GM21825 (cell line): ENCODE results near the gene SDS.

ENCODE experiments used
- ATAC-seq: cut with Tn5 transposase; IDR thresholded peaks from one replicate; pipeline ENCODE4 v1.9.1; 2021; ENCODE audit warnings: mild to moderate bottlenecking, moderate library complexity; ENCODE audit not compliant: unreplicated experiment

The SDS gene, protein sequence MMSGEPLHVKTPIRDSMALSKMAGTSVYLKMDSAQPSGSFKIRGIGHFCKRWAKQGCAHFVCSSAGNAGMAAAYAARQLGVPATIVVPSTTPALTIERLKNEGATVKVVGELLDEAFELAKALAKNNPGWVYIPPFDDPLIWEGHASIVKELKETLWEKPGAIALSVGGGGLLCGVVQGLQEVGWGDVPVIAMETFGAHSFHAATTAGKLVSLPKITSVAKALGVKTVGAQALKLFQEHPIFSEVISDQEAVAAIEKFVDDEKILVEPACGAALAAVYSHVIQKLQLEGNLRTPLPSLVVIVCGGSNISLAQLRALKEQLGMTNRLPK

DNA sequence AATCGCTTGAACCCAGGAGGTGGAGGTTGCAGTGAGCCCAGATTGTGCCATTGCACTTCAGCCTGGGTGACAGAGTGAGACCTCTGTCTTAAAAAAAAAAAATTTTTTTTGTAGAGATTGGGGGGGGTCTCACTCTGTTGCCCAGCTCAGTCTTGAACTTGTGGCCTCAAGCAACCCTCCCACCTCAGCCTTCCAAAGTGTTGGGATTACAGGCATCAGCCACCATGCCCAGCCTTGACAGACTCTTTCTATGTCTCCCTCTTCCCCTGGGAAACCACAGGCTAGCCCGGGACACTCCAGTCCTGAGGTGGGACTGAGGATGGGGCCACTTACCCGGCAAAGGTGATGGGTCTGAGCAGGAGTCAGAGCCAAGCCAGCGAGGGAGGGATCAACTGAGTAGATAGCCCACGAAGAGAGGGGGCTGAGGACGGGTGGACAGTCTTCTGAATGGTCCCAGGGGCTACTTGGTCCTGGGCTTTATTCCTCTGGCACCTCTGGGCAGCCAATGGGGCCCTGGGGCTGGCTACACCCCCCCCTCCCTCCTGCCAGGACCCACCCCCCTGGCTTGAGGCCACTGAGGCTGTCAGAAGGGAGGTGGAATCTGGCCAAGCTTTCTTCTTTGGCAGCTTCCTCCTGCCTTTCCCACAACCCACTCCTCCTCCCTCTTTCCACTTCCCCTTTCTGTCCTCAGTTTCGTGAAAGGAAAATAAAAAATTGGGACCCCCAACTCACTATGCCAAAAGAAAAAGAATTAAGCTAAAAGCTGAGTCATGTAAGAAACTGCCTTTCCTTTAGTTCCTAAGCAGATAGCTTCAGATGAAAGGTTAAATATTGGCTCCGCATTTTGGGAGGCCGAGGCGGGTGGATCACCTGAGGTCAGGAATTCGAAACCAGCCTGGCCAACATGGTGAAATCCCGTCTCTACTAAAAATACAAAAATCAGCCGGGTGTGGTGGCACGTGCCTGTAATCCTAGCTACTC lies at the start of gene SDS:
SDS (minus strand) TSS at position 453 of the 981 bp plus-strand sequence. CDS start 4,179 bp downstream, outside the sequence.
- no peak for ATAC-seq

DNA sequence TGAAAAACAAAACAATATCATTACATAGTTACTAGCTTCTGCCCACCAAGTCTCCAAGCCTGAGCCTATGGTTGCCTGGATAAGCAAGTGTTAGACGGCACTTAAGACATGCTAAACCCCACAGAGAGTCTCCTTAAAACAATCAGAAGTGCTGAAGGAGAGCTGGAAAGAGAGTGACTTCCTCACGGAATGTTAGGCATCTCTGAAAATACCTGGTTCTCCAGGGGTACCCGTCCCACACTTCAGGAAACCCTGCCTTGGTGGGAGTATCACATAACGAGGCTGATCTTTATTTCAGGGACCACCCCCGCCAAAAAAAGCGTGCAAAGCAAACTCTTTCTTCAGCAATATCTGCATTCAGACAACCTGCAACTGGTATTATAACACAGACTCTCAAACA lies 49.6 kb upstream of the SDS start:
- no peak for ATAC-seq

DNA sequence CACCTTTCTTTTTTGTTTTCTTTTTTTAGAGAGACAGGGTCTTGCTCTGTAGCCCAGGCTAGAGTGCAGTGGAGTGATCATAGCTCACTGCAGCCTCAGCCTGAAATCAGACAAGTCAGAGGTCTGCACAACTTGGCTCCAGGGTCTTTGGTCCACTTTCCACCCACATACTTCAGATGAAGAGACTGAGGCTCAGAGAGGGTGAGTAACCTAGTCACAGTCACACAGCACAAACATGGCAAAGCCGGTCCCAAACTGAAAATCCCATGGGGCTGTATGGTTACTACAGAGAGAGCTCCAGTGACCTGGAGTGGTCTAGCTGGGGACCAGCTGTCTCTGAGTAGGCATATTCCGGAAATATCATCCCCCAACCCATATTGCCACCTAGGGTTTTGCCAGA lies 48.8 kb upstream of the SDS start:
- ATAC-seq = no peak

DNA sequence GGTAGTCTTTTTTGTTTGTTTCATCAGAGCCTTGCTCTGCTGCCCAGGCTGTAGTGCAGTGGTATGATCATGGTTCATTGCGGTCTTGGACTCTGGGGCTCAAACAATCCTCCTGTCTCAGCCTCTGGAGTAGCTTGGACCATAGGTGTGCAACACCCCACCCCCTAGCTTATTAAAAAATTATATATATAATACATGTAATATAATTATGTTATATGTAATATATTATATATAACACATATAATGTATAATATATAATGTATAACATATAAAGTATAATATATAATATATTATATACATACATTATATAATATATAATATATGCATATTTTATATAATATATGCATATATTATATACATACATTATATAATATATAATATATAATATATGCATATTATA lies 46.2 kb upstream of the SDS start:
- ATAC-seq = no peak

DNA sequence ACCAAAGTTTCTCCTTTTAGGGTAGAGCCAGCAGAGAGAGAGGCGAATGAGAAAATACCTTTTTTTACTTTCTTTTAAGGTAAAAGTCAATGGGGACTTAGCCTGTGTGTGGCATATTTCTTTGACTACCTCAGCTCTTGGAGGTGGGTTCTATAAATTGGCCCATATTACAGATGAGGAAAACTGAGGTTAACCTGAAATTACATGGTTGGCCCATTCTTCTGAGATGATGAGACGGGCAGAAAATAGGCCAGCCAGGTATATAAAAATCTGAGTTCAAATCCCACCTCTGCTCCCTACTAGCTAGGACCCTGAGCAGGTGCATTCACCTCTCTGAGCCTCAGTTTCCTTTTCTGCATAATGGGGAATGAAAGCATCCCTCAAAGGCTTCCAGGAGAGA lies 45.6 kb upstream of the SDS start:
- ATAC-seq = no peak

DNA sequence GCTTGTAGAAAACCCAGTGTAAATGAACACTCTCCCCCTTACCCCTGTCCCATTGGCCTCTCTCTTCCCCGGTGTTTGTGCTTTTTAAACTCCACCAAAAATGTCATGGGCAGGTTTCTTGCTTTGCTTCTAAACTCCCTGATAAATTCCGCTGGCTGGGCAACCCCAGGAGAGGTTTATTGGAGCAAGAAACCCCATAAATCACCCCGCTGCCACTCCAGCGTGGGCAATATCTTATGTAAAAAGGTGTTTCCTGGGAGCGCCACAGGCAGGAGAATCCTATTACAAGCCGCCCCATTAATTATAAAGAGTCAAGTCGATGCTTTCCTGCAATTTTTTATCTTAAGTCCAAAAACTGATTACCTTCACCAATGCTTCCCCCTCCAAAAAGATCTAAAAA lies 45.2 kb upstream of the SDS start:
- ATAC-seq = no peak

DNA sequence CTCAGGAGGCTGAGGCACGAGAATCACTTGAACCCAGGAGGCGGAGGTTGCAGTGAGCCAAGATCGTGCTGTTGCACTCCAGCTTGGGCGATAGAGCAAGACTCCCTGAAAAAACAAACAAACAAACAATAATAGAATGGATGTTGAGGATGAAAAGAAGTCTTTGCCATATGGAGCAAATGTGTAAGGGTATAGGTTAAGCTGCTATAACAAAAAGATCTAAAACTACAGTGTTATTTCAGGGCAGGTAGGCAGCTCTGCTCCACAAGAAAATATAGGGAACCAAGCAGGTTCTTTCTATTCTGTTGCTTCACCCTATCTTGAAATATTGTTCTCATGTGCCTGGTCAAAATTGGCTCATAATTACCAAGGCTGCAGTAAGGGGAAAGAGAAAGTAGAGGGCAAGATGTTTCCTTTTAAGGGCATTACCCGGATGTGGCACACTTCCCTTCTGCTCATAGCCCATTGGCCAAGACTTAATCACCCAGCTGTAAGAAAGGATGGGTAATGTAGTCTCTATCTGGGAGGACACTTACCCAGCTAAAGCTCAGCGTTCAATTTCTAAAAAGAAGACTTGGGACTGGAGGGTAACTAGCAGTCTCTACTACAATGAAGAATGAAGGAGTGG lies 42.0 kb upstream of the SDS start:
- no peak for ATAC-seq

DNA sequence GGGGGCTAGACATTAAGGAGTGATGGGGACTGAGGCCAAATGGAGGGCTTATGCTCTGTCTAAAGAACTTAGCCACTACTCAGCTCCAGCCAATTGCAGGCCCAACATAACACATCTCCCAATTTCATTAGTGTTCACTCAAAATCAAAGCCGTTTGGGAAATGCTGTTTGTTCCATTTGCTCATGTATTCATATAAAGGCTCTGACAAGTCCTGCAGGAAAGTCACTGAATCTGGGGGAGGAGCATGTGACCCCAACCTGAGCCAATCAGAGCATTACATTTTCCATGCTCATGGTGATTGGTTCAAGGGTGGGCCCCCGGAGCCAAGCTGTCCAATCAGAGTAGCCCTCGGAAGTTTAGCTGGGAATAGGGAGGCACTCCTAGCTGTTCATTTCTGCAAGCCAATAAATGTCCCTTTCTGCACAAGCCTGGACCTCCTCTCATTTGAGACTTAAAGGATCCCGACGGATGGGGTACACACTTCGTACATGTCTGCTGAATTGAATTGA lies 39.4 kb upstream of the SDS start:
- no peak for ATAC-seq

DNA sequence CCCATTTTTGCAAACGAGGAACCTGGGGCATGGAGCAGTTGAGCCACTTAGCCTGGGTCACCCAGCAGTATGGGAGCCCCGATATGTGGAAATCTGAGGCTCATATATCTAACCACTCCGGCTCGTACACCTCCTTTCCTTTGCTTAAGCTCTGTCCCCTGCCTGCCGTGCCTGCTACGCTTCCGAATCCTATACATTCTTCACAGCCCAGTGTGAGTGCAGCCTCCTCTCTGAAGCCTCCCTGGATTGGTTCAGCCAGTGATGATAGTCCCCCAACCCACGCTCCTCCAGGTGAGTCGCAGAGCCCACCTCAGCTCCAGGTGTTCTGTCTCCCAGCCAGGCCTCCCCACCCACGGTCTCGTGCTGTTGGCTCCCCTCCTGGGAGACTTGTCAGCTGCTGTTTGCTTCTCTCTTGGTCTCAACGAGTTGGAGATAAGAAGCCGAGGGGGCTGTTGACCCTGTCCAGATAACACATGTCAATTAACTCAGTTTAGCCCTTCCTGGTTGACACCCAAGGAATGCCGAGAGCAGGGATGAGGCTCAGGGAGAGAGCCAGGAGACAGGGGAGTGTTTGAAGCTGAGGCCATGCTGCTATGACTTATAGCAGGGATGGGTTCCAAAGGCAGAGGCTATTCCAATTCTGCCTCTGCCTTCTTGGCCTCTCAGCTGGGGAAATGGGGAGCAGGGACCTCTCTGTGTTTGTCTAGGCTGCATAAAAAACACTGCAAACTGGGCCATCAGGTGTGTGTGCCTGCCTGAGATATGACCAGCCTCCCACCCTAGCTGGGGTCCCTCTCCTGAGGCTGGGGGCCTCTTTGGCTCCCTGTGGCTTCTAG lies 37.5 kb upstream of the SDS start:
- ATAC-seq = no peak

DNA sequence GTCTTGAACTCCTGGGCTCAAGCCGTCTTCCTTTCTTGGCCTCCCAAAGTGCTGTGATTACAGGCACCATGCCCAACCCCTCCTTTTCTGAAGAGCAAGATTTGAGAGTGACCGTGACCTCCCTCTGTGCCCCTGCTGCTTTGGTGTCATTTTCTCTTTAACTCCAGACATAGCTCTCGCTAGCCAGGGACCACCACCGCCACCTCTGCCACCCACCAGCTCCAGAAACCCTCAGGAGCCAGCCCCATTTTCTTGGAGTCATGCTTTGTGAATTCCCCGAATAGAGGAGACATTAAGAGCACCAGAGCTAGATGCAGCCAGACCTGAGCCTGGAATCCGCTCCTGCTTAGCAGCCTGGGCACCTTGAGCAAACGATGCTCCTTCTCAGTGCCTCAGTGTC lies 36.6 kb upstream of the SDS start:
- ATAC-seq = no peak

DNA sequence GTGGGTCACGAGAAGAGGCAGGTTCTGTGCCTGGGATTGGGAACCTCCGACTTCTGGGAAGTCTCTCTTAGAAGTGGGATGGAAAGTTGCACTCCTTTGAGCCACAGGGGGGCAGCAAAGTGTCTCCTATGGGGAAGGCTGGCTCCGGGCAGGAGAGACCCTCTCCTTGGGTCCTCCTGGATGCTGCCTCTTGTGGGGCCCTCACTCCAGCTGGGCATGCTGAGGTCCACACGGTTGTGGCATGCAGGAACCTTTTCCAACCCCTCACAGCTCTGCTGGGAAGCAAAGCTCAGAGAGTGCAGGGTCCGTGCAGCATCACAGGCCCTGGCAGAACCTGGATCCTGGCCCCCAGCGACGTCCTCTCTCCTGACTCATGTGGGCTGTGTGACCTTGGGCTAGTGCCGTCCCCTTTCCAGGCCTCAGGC lies 35.9 kb upstream of the SDS start:
- ATAC-seq = no peak

DNA sequence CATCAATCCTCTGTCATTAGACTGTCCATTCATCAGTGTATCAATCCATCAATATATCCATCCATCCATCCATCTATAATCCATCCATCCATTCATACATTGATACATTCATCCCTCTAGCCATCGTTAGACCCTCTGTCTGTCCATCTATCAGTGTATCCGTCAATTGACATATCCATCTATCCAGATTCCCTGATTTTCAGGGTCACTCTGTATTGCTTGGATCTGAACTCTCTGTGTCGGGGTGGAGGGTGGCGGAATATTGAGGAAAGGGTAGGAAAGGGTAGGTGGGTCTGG lies 35.6 kb upstream of the SDS start:
- no peak for ATAC-seq

DNA sequence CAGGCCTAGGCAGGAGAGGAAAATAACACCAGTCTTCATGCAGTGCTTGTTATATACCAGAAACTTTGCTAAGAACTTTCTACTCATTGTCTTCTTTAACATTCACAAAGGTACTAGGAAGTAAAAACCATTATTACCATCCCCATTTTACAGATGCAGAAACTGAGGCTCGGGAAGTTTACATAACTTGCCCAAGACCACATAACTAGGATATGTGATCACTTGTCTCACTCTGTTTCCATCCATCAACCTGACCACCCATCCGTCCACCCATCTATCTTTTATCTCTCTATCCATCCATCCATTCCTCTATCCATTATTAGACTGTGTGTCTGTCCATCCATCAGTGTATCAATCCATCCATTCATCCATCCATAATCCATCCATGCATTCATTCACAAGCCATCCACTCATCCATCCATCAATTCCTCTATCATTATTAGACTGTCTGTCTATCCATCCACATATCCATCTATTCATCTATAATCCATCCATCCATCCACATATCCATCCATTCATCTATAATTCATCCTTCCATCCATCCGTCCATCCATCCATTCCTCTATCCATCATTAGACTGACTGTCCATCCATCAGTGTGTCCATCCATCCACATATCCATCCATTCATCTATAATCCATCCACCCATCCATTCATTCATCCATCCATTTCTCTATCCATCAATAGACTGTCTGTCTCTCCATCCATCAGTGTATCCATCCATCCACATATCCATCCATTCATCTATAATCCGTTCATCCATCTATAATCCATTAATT lies 35.0 kb upstream of the SDS start:
- no peak for ATAC-seq

DNA sequence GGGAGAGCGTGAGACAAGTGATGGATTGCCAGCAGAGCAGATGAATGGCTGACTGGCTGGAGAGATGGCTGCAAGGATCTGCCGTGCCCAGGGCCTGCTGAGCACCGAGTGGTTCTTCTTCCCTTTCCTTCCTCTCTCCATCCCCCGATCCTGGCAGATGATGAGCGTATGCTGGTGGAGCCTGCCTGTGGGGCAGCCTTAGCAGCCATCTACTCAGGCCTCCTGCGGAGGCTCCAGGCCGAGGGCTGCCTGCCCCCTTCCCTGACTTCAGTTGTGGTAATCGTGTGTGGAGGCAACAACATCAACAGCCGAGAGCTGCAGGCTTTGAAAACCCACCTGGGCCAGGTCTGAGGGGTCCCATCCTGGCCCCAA lies 34.0 kb upstream of the SDS start:
- no peak for ATAC-seq

DNA sequence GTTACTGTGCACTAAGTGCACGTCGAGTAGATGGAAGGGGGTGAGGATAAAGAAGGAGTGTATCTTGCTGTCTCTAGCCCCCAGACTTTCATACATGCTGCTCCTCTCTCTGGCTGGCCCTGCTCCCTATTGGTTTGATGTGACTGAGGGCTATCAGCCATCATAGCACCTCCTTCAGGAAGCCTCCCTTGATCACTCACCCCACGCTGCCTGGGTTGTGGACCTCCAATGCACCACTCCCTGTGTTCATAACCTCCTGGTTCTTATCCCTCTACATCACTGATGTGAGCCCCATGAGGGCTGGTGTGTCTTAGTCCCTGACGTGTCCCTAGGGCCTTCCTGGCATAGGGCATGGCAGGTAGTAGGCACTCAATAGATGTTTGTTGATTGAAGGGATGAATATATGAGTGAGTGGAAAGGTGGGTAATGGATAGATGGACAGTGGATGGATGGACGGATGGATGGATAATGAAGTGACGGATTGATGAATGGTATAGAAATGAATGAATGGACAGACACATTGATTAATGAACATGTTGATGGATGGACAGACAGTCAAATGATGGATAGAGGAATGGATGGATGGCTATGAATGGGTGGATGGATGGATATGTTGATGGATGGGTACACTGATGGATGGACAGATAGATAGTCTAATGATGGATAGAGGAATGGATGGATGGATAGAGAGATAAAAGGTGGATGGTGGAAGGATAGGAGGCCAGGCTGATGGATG lies 33.5 kb upstream of the SDS start:
- ATAC-seq = no peak

DNA sequence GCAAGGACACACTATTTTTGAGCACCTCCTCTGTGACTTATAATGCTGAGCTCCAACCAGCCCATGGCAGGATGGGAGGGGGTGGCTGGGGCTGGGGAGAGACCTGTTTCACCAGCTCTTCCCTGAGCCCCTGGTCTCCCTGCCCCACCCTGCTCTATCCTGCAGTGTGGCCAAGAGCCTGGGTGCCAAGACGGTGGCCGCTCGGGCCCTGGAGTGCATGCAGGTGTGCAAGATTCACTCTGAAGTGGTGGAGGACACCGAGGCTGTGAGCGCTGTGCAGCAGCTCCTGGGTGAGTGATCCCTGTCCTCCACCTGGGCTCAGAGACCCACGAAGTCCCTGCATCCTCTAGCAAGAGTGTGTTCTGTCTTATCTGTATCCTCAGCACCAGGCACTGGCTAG lies 32.9 kb upstream of the SDS start:
- ATAC-seq = no peak

DNA sequence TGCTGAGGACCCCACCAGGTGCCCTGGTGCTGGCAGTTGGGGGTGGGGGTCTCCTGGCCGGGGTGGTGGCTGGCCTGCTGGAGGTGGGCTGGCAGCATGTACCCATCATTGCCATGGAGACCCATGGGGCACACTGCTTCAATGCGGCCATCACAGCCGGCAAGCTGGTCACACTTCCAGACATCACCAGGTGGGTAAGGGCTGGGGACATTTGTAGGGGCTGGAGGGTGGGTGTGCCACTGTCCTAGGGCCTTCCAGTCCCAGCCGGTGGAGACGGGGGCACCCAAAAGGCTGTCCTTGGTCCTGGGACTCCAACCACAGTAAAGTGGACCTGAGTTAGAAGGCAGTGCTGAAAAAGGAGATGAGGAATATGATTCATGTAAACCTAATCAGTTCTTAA lies 31.7 kb upstream of the SDS start:
- no peak for ATAC-seq

DNA sequence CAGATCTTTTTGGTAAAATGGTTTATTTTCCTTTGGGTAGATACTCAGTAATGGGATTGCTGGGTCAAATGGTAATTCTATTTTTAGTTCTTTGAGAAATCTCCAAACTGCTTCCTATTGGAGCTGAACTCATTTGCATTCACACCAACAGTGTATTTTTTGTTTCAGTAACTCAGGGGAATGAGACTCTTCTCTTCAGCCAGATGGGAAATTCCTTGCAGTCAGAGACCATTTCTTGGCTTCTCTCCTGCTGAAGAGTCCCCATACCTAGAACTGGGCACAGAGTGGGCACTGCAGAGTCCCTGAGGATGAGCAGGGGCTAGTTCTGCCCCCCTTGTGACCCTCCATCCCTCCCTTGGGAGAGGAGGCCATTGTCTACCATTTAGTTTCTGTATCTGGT lies 29.3 kb upstream of the SDS start:
- no peak for ATAC-seq

DNA sequence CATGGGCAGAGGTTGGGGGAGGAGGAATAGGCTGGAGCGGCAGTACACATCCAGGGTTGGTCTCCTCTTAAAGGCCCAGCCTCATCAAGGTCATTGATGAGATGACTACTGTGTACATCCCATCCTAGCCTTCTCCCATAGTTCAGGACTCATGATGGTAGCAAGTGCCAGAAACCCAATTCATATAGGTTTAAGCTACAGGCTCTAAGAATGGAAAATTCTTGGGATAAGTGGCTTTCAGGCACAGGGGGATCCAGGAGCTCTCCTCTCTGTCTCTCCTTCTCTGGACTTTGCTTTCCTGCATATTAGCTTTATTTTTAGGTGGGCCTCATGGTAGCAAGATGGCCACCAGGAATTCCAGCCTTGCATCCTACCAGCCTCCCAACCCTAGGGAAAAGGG lies 24.8 kb upstream of the SDS start:
- no peak for ATAC-seq
